Ascending aorta (tissue), 2 donors: ENCODE data around the gene ADAMTS12. TPM values are rescaled to one million over a fixed set of nuclear protein-coding genes. Genes with fewer than 3 reads are reported as not detected.

Experiments
- DNase-seq, 2 donors: peaks; one replicate each; pipeline ENCODE4 v3.0.0-alpha.2; 2019; ENCODE audit warnings: low spot score in 2 of 2
- H3K27ac ChIP-seq, 2 donors: fragments of 200-600 bp; sonication (generic); one replicate each; pipeline ENCODE4 v1.5.1; 2016 to 2017; ENCODE audit warnings: mild to moderate bottlenecking in 1 of 2
- H3K27me3 ChIP-seq: fragments of 200-600 bp; sonication (generic); one replicate; pipeline ENCODE4 v1.5.1; 2017
- H3K36me3 ChIP-seq, 2 donors: fragments of 200-600 bp; sonication (generic); one replicate each; pipeline ENCODE4 v1.5.1; 2016
- H3K4me1 ChIP-seq, 2 donors: fragments of 200-600 bp; sonication (generic); one replicate each; pipeline ENCODE4 v1.5.1; 2016 to 2017; ENCODE audit warnings: mild to moderate bottlenecking in 1 of 2
- H3K4me3 ChIP-seq, 2 donors: fragments of 200-600 bp; sonication (generic); one replicate each; pipeline ENCODE4 v1.5.1; 2016 to 2017; ENCODE audit warnings: mild to moderate bottlenecking in 1 of 2
- H3K9me3 ChIP-seq, 2 donors: fragments of 200-600 bp; sonication (generic); one replicate each; pipeline ENCODE4 v1.5.1; 2016
- intact Hi-C: fragments of 100-400 bp; cut with DNase I; formaldehyde crosslinking; loops from one replicate; pipeline ENCODE4 v1.15.1; 2023
- total RNA-seq: library from RNA; depleted of rRNA; stranded (reverse); fragments of >200 nt; gene quantifications from one replicate; pipeline ENCODE4 v1.1.0, GENCODE V29; 2016
- TF ChIP-seq, protein P1 (sequence below), 3 experiments: fragments of 200-600 bp in 2 of 3; fragments of 450-650 bp in 1 of 3; sonication (generic) in 2 of 3; IDR thresholded peaks; one replicate each; pipeline ENCODE4 v1.5.1; 2016 to 2019; ENCODE audit warnings: antibody characterized with exemption in 3 of 3, mild to moderate bottlenecking in 1 of 3, moderate library complexity in 1 of 3

The ADAMTS12 gene
- total RNA-seq, 1 donor from 2014 or later: 1.4 TPM

- no peak overlapping the region for H3K27ac ChIP-seq
- no peaks in the 10 kb centered on the region for H3K36me3 ChIP-seq
- no peaks in the 10 kb centered on the region for H3K4me1 ChIP-seq
- TF ChIP-seq, protein P1, sequence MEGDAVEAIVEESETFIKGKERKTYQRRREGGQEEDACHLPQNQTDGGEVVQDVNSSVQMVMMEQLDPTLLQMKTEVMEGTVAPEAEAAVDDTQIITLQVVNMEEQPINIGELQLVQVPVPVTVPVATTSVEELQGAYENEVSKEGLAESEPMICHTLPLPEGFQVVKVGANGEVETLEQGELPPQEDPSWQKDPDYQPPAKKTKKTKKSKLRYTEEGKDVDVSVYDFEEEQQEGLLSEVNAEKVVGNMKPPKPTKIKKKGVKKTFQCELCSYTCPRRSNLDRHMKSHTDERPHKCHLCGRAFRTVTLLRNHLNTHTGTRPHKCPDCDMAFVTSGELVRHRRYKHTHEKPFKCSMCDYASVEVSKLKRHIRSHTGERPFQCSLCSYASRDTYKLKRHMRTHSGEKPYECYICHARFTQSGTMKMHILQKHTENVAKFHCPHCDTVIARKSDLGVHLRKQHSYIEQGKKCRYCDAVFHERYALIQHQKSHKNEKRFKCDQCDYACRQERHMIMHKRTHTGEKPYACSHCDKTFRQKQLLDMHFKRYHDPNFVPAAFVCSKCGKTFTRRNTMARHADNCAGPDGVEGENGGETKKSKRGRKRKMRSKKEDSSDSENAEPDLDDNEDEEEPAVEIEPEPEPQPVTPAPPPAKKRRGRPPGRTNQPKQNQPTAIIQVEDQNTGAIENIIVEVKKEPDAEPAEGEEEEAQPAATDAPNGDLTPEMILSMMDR (IDR thresholded peaks at IDR 0.05): no peak
- H3K4me3 ChIP-seq: no peak overlapping the region
- no peaks in the 10 kb centered on the region for H3K27me3 ChIP-seq
- intact Hi-C loops: no loop called here
- DNase-seq: no peak
- H3K9me3 ChIP-seq: no peaks in the 10 kb centered on the region
Observed at GRCh38 chr5:33489481-33490067, 402.2 kb downstream of the ADAMTS12 start.

DNA sequence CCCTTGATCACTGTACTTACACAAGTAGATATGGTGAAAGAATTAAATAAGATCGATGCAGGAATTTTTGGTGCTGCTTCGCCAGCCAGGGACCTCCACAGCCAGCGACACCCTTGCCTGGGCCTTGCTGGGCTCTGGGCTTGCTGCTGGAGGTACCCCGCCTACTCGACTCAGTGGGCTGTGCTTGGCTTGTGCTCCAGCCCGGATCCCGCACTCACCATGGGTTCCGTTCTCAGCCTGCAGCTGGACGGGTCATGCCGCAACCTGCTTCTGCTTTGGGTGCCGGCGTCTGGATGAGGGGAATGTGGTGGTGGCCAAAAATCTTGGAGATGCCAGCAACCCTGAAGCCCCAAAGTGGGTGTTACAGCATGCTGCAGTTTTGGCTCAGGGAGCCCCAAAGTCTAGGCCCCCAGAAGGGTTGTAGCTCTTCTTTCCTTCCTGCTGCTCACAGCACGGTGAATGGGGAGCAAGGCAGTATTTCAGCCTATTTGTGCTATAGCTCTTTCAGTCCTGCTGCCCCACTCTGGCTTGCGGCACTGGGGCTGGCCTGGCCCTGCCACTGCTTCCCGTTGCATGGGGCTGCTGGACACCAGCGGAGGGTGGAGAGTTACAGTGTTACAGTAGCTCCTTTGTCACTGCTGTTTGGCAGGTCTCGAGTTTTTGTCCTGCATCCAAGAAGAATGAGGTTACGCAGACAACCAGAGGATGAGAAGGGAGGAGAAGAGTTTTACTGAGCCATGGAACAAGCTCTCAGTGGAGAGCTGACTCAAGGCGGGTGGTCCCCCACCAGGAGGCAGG lies 403.0 kb downstream of the ADAMTS12 start:
- no peak overlapping the region for H3K27ac ChIP-seq
- intact Hi-C loops: no loop called here
- TF ChIP-seq, protein P1 (IDR thresholded peaks at IDR 0.05): no peak
- H3K4me3 ChIP-seq: no peak overlapping the region
- DNase-seq: no peak
- no peaks in the 10 kb centered on the region for H3K4me1 ChIP-seq
- H3K27me3 ChIP-seq: no peaks in the 10 kb centered on the region
- H3K9me3 ChIP-seq: no peaks in the 10 kb centered on the region
- H3K36me3 ChIP-seq: no peaks in the 10 kb centered on the region

DNA sequence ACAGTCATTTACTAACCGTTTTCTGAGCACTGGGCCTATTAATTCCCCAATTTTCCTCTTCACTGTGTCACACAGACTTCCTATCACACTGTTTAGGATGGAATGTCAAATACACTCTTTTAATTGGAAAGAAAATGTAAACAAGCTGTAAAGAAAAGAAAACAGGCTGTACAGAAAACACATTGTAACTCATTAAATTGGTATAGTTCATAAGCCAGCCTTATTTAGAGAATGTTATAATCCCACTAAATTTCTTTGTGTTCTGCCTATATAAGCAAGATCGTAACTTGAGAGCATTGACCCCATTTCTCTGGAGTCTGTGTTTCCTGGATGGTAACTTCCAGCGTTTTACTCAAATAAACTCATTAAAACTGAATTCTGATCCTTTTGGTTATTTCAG lies 404.6 kb downstream of the ADAMTS12 start:
- intact Hi-C loops: no loop called here
- TF ChIP-seq, protein P1 (IDR thresholded peaks at IDR 0.05): no peak
- Histone ChIP-seq H3K4me3 (no peak overlapping the region), H3K36me3 (no peaks in the 10 kb centered on the region), H3K27me3 (no peaks in the 10 kb centered on the region), H3K9me3 (no peaks in the 10 kb centered on the region), H3K4me1 (no peaks in the 10 kb centered on the region), H3K27ac (no peak overlapping the region)
- no peak for DNase-seq

DNA sequence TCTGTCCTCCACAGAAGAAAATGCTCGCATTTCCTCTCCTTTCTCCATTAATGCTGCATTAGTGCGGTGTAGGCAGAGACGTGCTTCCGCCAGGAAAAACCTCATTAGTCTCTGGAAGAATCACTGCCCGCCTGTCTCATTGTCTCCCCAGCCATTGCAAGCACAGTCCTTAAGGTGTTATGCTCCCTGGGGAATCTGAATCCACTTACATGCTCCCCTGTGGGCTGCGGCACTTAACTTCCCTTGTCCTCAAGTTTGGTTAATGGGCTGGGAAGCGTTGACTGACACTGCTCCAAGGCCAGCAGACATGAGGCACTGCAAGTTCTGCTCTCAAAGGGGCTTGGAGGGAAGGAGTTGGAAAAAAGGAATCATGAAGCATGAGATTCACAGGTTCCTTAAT lies 409.5 kb downstream of the ADAMTS12 start:
- H3K36me3 ChIP-seq: peaks cover 0 to 5% of the 10 kb centered on the region in 2 donors
- intact Hi-C loops: no loop called here
- DNase-seq: no peak
- TF ChIP-seq, protein P1 (IDR thresholded peaks at IDR 0.05): no peak
- no peak overlapping the region for H3K27ac ChIP-seq
- H3K9me3 ChIP-seq: no peaks in the 10 kb centered on the region
- no peaks in the 10 kb centered on the region for H3K4me1 ChIP-seq
- H3K27me3 ChIP-seq: no peaks in the 10 kb centered on the region
- H3K4me3 ChIP-seq: no peak overlapping the region

GRCh38 chr5:33480876-33481275 lies 410.9 kb downstream of the ADAMTS12 start:
- no peaks in the 10 kb centered on the region for H3K27me3 ChIP-seq
- H3K9me3 ChIP-seq: no peaks in the 10 kb centered on the region
- H3K27ac ChIP-seq: no peak overlapping the region
- TF ChIP-seq, protein P1 (IDR thresholded peaks at IDR 0.05): no peak
- no peak overlapping the region for H3K4me3 ChIP-seq
- intact Hi-C loops: no loop called here
- DNase-seq: no peak
- H3K36me3 ChIP-seq: peaks cover 4 to 8% of the 10 kb centered on the region in 2 donors
- no peaks in the 10 kb centered on the region for H3K4me1 ChIP-seq
